PC-3 (cell line): ENCODE data around the gene CFHR5. TPM values are rescaled to one million over a fixed set of nuclear protein-coding genes. Genes with fewer than 3 reads are reported as not detected.

ENCODE experiments used
- ATAC-seq: fragments of 200-7000 bp; cut with Tn5 transposase; 2 replicates; pipeline ENCODE4 v1.9.1; 2020; ENCODE audit warnings: mild to moderate bottlenecking, moderate library complexity
- BruUV-seq: library from RNA; stranded (reverse); fragments of 400-500 nt; replicated peaks from 2 replicates; lab custom pipeline; 2021; lab: Mats Ljungman, UMichigan
- CTCF ChIA-PET: fragments of 300-600 bp; sonication (Branson Sonifier 250); formaldehyde crosslinking; loops from one replicate; lab custom pipeline; 2022; ENCODE audit warnings: antibody characterized with exemption; lab: Charles Lee
- POLR2A ChIA-PET: fragments of 300-600 bp; sonication (Branson Sonifier 250); formaldehyde crosslinking; loops from one replicate; lab custom pipeline; 2022; ENCODE audit warnings: antibody characterized with exemption; ENCODE audit not compliant: unreplicated experiment; lab: Charles Lee
- DNase-seq: peaks from one replicate; pipeline ENCODE4 v3.0.0-alpha.2; 2015
- H2AFZ ChIP-seq: fragments of 300-600 bp; sonication (generic); 2 replicates; pipeline ENCODE4 v1.6.0; 2016; ENCODE audit warnings: antibody characterized with exemption, low read length
- H3F3A ChIP-seq: fragments of 300-600 bp; sonication (generic); one replicate; pipeline ENCODE4 v1.6.0; 2017; ENCODE audit warnings: antibody characterized with exemption, low read length, control low read depth, mild to moderate bottlenecking; ENCODE audit not compliant: unreplicated experiment
- H3K27ac ChIP-seq: fragments of 300-600 bp; sonication (generic); 2 replicates; pipeline ENCODE4 v1.5.1; 2016; ENCODE audit warnings: mild to moderate bottlenecking, low read length
- H3K27me3 ChIP-seq: fragments of 300-600 bp; sonication (generic); 2 replicates; pipeline ENCODE4 v1.6.1; 2016; ENCODE audit warnings: low read length, mixed read lengths
- H3K36me3 ChIP-seq: fragments of 300-600 bp; sonication (generic); 2 replicates; pipeline ENCODE4 v1.6.1; 2016; ENCODE audit warnings: low read depth, mixed run types, low read length, mixed read lengths
- H3K4me1 ChIP-seq: fragments of 300-600 bp; sonication (generic); 2 replicates; pipeline ENCODE4 v1.5.1; 2016; ENCODE audit warnings: low read length; ENCODE audit not compliant: insufficient read depth
- H3K4me2 ChIP-seq: fragments of 300-600 bp; sonication (generic); 2 replicates; pipeline ENCODE4 v1.6.0; 2016; ENCODE audit warnings: low read length
- H3K4me3 ChIP-seq: fragments of 300-600 bp; sonication (generic); 2 replicates; pipeline ENCODE4 v1.5.1; 2016; ENCODE audit warnings: mild to moderate bottlenecking, low read length, mixed read lengths
- H3K79me2 ChIP-seq: fragments of 300-600 bp; sonication (generic); 2 replicates; pipeline ENCODE4 v1.6.1; 2017; ENCODE audit warnings: low read length, mixed read lengths
- H3K9ac ChIP-seq: fragments of 300-600 bp; sonication (generic); 2 replicates; pipeline ENCODE4 v1.6.0; 2016; ENCODE audit warnings: mild to moderate bottlenecking, low read length
- H3K9me2 ChIP-seq: fragments of 300-600 bp; sonication (generic); replicated peaks from 2 replicates; pipeline ENCODE4 v1.6.1; 2016; ENCODE audit warnings: mixed run types, low read length, mixed read lengths
- H3K9me3 ChIP-seq: fragments of 300-600 bp; sonication (generic); 2 replicates; pipeline ENCODE4 v1.6.1; 2016; ENCODE audit warnings: low read length, mixed read lengths
- H4K20me1 ChIP-seq: fragments of 300-600 bp; sonication (generic); 2 replicates; pipeline ENCODE4 v1.6.1; 2016; ENCODE audit warnings: low read length, mixed read lengths
- CTCF ChIP-seq: fragments of 300-600 bp; sonication (generic); conservative IDR thresholded peaks from 2 replicates; pipeline ENCODE4 v1.5.1; 2017; ENCODE audit warnings: antibody characterized with exemption, low read depth, mild to moderate bottlenecking, low read length
- EZH2 ChIP-seq: fragments of 300-600 bp; sonication (generic); IDR thresholded peaks from one replicate; pipeline ENCODE4 v1.6.1; 2017; ENCODE audit warnings: antibody characterized with exemption, mild to moderate bottlenecking, low read length; ENCODE audit not compliant: unreplicated experiment
- EZH2phosphoT487 ChIP-seq: fragments of 300-600 bp; sonication (generic); IDR thresholded peaks from 2 replicates; pipeline ENCODE4 v1.6.1; 2018; ENCODE audit warnings: mild to moderate bottlenecking, antibody characterized with exemption, low read length, borderline replicate concordance
- intact Hi-C: fragments of 100-400 bp; cut with micrococcal nuclease; formaldehyde crosslinking; loops from 2 replicates; pipeline ENCODE4 v1.9.0; 2023
- total RNA-seq: library from RNA; depleted of rRNA; stranded (reverse); fragments of >200 nt; gene quantifications from 2 replicates; pipeline ENCODE4 v1.2.3, GENCODE V29; 2014

CFHR5 gene
- total RNA-seq, 1 experiment from 2014 or later, result not detected

DNA sequence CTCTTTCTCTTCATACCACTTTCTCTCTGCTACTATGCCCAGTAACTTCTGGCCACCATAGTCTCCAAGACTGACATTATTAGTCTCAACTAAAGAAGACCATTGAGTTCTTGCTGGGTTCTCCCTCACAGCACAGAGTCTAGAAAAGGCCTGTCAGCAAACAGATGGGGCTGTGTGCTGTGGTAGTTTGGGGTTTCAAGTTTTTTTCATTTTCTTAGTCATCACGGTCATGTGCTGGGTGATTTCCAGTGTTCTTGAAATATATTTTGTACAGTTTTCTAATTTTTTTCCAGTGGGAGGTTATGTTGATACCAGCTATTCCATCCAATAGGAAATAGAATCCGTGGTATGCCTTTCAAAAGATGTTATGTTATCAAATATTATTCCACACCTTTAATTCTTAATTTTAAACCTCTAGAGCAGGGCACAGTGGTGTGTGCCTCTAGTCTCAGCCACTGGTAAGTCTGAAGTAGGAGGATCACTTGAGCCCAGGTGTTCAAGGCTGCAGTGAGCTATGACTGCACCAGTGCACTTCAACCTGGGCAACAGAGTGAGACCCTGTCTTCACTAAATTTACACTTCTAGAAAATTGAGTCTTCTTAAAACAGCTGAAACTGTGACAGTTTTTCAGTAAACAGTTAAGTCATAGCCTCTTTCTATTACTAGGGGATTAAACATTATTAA, 25.5 kb upstream of the CFHR5 start:
- Histone ChIP-seq H4K20me1 (no peaks in the 10 kb centered on the region), H3K9me2 (no peaks in the 10 kb centered on the region), H3K36me3 (no peaks in the 10 kb centered on the region), H2AFZ (no peak overlapping the region), H3K27ac (no peak overlapping the region), H3K4me2 (no peak overlapping the region), H3K27me3 (no peaks in the 10 kb centered on the region), H3K4me3 (no peak overlapping the region), H3K9me3 (no peaks in the 10 kb centered on the region), H3F3A (no peaks in the 10 kb centered on the region), H3K4me1 (no peaks in the 10 kb centered on the region), H3K79me2 (no peaks in the 10 kb centered on the region), H3K9ac (no peak overlapping the region)
- ChIA-PET POLR2A (no interaction called here), CTCF (no interaction called here)
- no peak for DNase-seq
- ATAC-seq, result no peak
- intact Hi-C loops, result no loop called here
- TF ChIP-seq EZH2phosphoT487 (no peak), EZH2 (no peak), CTCF (no peak)
- no TSS peak for BruUV-seq

GRCh38 chr1:196954778-196955177, 22.6 kb upstream of the CFHR5 start:
- no peaks in the 10 kb centered on the region for H3K27me3 ChIP-seq
- no peak overlapping the region for H3K4me3 ChIP-seq
- no peaks in the 10 kb centered on the region for H4K20me1 ChIP-seq
- H3K9me3 ChIP-seq, result no peaks in the 10 kb centered on the region
- H3K27ac ChIP-seq, result no peak overlapping the region
- ChIA-PET POLR2A (no interaction called here), CTCF (no interaction called here)
- BruUV-seq, result no TSS peak
- intact Hi-C loops, result no loop called here
- H3K9ac ChIP-seq, result no peak overlapping the region
- no peak for DNase-seq
- TF ChIP-seq EZH2phosphoT487 (no peak), CTCF (no peak), EZH2 (no peak)
- no peak for ATAC-seq
- H3K79me2 ChIP-seq, result no peaks in the 10 kb centered on the region
- no peak overlapping the region for H3K4me2 ChIP-seq
- no peak overlapping the region for H2AFZ ChIP-seq
- no peaks in the 10 kb centered on the region for H3K9me2 ChIP-seq
- no peaks in the 10 kb centered on the region for H3F3A ChIP-seq
- H3K4me1 ChIP-seq, result no peaks in the 10 kb centered on the region
- no peaks in the 10 kb centered on the region for H3K36me3 ChIP-seq

DNA sequence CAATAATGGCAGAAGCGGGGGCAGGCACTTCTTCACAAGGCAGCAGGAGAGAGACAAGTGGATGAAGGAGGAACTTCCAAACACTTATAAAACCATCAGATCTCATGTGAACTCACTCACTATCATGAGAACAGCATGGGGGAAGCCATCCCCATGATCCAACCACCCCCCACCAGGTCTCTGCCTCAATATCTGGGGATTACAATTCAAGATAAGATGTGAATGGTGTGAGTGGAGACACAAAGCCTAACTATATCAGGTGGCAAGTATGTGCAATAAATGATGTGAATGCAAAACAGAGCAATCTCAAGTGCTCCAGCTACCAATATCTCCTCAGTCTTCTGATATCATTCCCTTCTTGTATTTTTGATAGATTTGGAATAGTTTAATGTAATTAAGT, 21.4 kb upstream of the CFHR5 start:
- Histone ChIP-seq H3K9ac (no peak overlapping the region), H3K4me1 (no peaks in the 10 kb centered on the region), H3K4me2 (no peak overlapping the region), H3F3A (no peaks in the 10 kb centered on the region), H4K20me1 (no peaks in the 10 kb centered on the region), H3K4me3 (no peak overlapping the region), H3K9me2 (no peaks in the 10 kb centered on the region), H3K79me2 (no peaks in the 10 kb centered on the region), H2AFZ (no peak overlapping the region), H3K9me3 (no peaks in the 10 kb centered on the region), H3K27me3 (no peaks in the 10 kb centered on the region), H3K36me3 (no peaks in the 10 kb centered on the region), H3K27ac (no peak overlapping the region)
- BruUV-seq, result no TSS peak
- TF ChIP-seq EZH2phosphoT487 (no peak), EZH2 (no peak), CTCF (no peak)
- intact Hi-C loops, result no loop called here
- ChIA-PET CTCF (no interaction called here), POLR2A (no interaction called here)
- no peak for DNase-seq
- ATAC-seq, result no peak
